Fibroblast of peridontal ligament (primary cell): Measurements from ENCODE around the gene XPNPEP3.
"Not testable (repeated sequence)": the region's sequence is repeated elsewhere in the genome, so short reads cannot be mapped to it uniquely, and the experiment has no call there.

Source experiments
- DNase-seq: peaks from one replicate; pipeline ENCODE4 v3.0.0-alpha.2; 2010; ENCODE audit errors: extremely low read depth

Gene XPNPEP3

DNA sequence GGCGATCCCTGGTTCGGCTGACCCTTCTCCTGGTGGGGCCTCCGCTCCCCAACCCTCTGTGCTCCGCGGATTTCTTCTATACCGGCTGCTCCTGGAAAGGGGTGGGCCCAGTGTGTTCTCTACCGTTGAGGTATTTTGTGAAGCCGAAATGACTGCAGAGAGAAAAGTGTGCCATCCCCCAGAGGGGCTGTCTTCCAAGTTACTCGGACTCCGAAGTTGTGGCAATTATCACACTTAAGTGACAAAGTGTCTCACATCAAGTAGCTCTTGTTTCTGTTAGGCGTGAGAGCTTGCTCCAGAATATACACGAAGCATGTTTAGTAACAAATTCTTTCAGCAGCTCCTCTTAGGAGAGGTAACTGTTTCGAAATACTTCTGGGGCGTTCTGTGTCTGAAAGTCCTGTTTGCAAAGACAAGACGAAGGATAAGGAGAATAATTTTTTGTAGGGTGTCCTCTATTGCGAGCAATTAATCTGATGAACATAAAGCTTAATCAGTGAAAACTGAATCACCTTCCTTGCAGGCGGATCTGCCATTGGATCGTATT, 434 bp downstream of the XPNPEP3 start:
- DNase-seq = peak; percentile 12

DNA sequence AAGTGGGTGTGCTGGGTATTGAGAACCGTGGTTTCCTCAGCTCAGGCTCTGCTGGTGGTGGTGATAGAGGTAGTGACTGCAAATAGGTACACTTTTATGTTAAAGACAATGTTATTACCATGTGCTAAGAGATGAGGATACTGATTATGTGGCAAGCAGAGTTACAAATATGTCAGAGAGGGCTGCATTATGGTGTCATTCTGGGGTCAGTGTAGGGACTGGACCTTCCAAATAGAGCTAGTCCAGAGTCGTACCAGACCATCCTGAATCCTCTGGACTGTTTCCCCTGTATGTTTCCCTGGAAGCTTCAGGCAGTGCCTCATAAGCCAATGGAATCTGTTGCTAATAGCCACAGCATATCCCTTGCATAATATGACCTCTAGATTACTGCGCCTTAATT, 5.1 kb downstream of the XPNPEP3 start, which contains the start of gene DNAJB7:
Gene DNAJB7, minus strand, starts transcription at position 101 of the 400 bp plus-strand sequence. CDS start 119 bp downstream, outside the sequence.
- no peak for DNase-seq

DNA sequence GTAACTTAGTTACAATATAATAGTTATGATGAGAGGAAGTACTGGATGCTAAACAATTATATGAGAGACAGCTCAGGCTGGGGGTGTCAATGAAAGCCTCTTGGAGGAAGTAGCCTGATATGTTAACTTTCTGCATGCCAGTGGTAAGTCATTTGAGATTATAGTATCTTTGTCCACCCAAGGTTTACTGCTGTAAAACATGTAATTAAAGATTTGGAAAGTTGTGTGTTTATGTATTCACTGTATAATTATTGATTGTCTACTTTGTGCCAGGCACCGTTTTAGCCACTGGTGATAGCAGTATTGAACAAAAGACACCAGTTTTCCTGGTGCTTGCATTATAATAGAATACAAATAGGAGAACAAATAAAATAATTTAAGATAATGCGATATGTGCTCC, 5.6 kb downstream of the XPNPEP3 start:
- no peak for DNase-seq

DNA sequence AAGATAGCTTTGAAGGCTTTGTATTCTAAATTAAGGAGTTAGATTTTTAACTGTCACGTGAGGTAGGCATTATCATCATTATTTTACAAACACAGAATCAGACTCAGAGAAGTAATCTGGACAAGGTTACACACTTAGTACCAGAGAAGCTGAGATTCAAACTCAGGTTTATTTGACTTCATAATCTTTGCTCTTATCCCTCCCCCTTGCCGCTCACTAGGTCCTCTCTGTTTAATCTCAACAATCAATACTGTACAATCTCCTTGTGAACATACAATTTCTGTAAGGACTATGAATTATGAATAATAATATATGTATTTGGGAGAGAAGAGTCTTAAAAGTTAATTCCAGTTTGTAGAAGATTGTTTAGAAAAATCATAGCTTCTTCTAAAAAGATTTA, 10.2 kb downstream of the XPNPEP3 start:
- no peak for DNase-seq

DNA sequence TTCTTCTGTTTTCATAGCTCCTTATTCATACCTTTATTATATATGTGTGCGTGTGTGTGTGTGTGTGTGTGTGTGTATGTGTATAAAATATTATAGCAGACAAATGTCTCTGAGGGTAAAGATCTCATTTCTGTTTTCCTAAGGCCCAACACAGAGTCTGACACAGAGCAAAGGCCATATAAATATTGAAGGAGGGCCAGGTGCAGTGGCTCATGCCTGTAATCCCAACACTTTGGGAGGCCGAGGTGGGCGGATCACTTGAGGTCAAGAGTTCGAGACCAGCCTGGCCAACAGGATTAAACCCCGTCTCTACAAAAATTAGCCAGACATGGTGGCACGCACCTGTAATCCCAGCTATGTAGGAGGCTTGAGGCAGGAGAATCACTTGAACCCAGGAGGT, 11.4 kb downstream of the XPNPEP3 start:
- not testable (repeated sequence) for DNase-seq

DNA sequence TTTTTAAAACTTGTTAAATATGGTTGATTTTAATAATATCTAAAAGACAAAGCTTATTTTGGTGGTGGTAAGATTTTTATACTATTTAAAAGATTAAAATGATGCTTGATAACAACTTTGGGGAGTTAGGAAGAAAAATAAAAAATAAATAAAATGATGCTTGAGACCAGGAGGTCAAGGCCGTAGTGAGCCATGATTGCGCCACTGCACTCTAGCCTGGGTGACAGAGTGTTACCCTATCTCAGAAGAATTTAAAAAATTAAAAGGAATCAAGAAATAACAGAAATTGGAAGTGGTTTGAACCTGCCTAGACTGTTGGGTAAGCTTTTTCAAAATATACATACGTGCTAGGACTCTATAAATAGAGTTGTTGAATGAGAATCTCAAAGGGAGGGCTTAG, 17.1 kb downstream of the XPNPEP3 start:
- DNase-seq = no peak

DNA sequence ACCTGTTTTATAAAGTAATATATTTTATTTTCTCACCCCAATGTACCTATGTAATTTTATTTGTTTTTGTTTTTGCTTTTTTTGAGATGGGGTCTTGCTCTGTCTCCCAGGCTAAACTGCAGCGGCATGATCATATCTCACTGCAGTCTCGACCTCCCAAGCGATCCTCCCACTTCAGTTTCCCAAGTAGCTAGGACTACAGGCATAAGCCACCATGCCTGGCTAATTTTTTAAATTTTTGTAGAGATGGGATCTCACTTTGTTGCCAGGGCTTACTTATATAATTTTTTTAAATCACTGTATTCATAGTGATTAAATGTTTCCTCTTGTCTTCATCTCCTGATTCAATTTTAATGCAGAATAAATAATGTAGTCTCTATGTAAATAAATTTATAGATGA, 18.2 kb downstream of the XPNPEP3 start:
- DNase-seq = no peak

DNA sequence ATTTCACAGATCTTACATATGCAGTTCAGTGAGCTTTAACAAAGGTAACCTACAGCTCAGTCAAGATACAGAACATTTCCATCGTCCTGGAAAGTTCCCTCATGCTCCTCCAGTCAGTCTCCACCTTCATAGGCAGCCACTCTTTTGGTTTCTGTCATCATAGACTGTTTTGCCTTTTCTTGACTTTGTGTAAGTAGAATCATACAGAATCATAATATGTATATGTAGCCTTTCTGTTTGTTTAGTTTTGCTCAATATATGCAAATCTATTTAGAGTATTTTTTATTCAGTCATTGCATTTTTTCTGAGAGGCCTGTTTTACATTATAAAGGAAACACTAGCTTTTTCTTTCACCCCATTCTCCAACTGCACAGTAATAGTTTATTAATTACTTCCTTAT, 20.0 kb downstream of the XPNPEP3 start:
- DNase-seq = no peak

DNA sequence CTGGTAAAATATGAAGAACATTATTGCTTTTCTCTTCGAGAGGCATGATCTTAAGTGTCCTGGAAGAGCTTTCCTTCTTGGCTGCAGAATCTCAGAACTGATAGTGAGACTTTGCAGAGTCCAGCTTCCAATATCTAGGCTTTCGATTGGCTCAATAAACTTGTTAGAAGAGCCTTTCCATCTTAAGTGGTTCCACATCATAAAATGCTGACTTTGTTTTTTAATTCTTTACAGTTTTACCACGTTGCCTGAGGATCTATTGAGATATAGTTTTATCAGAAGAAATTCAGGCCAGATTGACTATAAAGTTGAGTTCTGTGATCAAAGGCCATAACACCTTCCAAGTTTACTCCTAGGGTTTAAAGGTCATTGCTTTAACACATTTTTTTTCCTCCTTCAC, 20.5 kb downstream of the XPNPEP3 start:
- no peak for DNase-seq

DNA sequence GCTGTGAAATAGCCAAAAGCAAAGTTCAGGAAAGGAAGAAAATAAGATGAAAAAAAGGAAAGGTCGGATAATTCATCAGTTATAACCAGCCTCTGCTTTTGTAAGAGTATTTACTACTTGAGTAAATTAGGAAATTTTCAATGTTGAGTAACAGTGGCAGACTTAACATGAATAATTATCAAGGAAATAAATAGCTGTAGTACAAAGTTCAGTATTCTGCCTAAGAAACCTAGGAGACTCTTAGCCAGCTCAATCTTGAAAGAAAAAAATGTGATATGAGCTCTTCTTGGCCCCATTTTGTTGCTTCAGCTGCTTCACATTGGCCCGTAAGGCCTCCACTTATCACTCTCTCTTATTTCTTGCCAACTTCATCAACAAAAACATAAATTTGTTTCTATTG, 22.0 kb downstream of the XPNPEP3 start:
- DNase-seq = no peak

DNA sequence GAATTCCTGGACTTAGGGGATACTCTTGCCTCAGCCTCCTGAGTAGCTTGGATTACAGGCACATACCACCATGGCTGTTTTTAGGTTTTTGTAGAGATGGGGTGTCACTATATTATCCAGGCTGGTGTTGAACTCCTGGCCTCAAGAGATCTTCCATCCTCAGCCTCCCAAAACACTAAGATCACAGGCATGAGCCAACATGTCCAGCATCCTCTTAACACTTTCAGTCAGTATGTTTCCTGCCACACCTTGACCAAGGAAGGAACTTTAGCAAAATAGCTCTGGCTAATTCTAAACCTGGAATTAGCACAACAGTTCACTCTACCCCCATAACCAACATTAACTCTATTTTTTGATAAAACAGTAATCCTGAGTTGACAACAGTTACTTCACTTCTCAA, 32.2 kb downstream of the XPNPEP3 start:
- no peak for DNase-seq

DNA sequence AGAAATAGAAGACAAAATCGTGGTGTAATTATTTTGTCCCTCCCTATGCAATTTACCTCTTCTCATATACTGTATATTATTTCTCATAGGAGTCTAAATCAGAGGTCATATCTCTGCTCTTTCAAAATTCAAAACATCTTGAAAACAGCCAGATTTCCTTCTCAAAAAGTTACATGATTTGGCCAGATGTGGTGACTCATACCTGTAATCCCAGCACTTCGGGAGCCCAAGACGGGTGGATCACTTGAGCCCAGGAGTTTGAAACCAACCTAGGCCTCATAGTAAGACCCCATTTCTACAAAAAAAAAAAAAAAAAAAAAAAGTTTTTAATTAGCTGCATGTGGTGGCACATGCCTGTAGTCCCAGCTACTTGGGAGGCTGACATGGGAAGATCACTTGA, 33.9 kb downstream of the XPNPEP3 start:
- DNase-seq = peak; percentile 29

DNA sequence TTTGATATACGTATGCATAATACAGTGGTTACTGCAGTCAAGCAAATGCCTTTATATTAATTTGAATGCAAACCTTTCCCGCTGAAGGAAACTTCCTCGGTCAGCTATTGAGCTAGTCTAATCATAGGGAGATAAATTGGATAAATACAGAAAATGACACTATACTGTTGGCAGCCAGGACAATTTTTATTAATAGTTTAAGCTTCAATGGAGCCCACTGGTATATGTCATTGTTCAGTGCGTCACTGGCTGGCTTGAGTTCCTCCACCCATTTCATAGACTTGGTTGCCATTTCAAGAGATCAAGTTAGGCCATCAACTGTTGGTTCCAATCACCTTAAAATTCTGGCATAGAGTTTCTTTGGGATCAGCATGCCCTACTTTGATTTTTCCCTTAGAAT, 37.5 kb downstream of the XPNPEP3 start:
- DNase-seq = no peak

DNA sequence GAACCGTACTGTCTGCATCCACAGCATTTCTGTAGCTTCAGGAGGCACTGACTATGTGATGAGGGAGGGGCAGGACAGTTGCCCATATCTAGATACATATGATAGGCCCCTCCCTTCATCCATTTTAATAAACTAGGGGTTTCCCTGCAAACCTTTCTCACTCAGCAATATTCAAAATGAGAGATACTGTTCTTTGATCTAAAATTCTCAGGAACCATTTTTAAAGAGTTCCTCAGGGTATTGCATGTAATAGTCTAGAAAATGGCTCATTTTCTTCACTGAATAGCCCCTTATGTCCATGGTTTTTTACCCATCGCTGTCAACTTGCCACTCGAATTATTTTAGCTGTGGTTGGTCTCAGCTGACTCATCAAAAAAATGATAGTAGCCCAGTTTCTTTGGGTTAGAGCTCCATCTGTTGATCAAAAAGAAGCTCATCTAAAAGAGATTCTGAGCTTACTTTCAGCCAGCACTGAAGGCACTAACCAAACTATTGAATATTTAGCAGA, 42.0 kb downstream of the XPNPEP3 start:
- peak; percentile 78 for DNase-seq

DNA sequence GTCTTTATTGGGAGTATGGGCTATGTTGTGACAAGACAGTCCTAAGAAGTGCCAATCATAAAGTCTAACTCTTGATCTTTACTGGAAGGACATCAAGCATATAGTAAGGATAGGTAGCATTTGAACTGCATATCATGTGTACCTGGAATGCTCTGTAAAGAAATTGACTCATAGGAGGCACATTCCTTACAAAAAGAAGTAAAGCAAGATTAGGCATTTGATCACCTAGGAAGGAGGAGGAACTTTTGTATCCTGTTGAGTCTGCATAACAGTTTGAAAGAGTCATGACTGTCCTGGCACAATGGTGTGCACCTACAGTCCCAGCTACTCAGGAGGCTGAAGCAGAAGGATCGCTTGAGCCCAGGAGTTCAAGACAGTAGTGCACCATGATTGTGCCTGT, 47.2 kb downstream of the XPNPEP3 start:
- no peak for DNase-seq

DNA sequence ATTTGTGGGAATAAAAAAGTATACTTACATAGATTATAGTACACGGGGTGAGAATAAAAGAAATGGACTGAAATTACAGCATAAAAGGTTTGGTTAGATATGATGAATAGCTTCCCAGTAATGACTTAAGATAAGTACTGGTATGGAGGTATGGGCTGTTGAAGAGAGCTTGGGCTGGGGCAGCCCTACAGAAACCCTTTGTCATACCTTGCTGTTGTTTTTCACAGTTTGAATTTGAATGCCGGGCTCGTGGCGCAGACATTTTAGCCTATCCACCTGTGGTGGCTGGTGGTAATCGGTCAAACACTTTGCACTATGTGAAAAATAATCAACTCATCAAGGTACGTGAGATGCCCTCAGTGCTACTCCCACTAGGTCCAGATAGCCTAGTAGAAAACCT, 51.9 kb downstream of the XPNPEP3 start:
- no peak for DNase-seq

DNA sequence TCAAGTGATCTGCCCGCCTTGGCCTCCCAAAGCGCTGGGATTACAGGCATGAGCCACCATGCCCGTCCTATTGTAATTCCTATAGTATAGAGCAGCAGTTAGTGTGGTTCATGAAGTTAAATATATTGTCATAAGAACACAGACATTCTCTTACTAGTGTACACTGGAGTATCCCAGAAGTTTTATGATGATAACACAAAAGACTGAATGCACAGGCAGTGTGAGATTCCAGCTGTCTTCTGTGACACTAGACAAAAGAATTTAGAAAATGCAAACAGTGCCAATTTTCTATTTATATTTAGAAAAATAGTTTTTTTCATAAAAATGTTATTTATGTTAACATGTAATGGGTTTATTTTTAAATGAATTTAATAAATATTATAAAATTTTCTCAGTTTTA, 54.8 kb downstream of the XPNPEP3 start:
- no peak for DNase-seq

DNA sequence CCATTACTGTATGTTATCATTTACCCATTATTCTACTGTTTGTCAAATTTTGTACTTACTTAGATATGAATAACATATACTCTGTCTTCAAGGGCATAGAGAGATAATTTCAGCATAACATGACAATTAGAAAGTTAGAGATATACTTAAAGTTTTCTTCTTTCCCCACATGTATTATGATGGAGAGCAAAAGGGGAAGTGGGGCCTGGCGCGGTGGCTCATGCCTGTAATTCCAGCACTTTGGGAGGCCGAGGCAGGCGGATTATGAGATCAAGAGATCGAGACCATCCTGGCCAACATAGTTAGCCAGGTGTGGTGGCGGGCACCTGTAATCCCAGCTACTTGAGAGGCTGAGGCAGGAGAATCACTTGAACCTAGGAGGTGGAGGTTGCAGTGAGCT, 56.0 kb downstream of the XPNPEP3 start:
- DNase-seq = not testable (repeated sequence)

DNA sequence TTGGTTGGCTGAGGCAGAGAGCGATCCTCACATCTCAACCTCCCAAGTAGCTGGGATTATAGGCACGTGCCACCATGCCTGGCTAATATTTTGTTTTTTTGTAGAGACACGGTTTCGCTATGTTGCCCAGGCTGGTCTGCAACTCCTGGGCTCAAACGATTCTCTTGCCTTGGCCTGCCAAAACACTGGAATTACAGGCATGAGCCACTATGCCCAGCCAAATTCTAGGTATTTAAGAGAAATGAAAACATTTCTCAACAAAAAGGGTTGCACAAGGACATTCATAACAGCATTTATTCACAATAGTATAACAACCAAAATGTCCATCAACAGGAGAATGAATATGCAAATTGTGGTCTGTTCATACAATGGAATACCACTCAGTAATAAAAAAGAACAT, 62.5 kb downstream of the XPNPEP3 start:
- peak; percentile 77 for DNase-seq

DNA sequence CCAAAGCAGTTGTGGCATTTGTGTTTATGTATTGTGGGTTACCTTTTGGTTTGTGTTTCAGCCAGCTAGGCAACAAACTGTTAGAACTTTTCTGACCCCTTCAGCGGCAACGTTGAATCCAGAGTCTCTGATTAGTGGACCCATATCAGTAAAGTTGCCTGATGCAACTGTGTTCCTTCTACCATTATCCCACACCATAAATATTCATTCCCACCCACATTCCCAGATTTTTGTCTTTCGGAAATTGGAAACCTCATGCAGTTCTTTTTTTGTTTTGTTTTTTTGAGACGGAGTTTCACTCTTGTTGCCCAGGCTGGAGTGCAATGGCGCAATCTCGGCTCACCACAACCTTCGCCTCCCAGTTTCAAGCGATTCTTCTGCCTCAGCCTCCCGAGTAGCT, 63.6 kb downstream of the XPNPEP3 start:
- DNase-seq = peak; percentile 89

DNA sequence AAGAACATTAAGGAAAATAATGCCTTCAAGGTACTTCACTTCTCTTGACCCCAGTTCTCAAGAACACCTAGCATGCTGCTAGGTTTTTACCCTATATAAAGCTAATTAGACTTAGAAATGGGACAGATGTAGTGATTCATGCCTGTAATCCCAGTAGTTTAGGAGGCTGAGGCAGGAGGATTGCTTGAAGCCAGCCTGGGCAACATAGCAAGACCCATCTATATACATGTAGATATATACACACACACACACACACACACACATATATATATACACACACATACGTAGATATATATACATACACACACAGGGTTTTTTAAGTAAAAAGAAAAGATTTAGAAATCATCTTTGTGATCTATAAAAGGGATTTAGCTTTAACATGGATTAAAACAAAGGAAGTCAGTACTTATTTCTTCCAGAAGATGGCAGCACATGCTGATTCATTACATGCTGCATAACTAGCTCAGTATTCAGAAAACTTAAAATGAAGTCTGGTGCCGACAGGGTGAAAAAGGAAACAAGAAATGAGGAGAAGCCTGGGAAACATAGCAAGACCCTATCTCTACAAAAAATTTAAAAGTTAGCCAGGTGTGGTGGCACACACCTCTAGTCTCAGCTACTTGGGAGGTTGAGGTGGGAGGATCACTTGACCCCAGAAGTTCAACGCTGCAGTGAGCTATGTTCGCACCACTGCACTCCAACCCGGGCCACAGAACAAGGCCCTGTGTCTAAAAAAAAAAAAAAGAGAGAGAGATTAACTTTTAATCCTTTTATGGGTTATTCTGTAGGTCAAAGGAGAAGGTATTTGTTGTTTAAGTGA, 65.7 kb downstream of the XPNPEP3 start:
- DNase-seq = peak; percentile 89

DNA sequence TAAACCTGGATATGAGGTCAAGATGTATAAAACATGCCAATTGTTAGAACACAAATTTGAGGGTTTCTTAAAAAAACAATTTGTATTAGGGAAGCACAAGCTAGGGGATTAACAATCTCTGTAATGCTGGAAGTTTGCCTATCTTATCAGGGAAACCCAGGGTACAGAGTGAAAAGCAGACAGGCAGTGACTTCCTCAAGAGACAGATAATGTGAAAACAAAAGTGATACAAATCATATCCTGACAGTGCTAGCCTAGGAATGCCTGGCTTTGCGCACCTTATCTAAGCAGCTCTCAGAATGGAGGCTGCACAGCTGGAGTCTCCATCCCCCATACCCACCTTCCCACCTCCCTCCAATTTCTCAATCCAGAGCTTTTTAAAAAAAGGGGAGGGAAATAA, 71.7 kb downstream of the XPNPEP3 start:
- DNase-seq = no peak

DNA sequence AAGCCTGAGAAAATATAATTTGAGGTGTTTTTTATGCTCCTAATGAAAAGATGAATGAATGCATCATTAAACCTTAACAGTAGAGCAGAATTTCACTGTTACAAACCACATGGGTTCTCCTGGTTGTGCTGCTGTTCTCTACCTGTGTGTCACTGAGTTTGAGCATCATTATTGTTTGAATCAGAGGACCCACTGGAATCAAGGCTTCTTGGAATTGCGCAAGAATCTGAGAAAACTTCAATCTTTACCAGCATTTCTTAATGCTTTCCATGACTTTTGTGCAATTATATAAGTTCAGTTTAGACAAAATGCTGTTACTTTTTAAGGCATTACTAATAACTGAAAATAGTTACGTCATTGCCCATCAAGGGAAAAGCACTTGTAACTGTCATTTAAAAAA, 75.4 kb downstream of the XPNPEP3 start:
- no peak for DNase-seq
